Loucy (cell line): ENCODE data around the gene ALKBH7.

Source experiments
- H2AFZ ChIP-seq: fragments of 200-600 bp; sonication (generic); 2 replicates; pipeline ENCODE4 v1.6.0; 2016; ENCODE audit warnings: antibody characterized with exemption, mild to moderate bottlenecking, low read length, moderate library complexity
- H3F3A ChIP-seq: fragments of 200-600 bp; 2 replicates; pipeline ENCODE4 v1.6.0; 2016; ENCODE audit warnings: antibody characterized with exemption, low read depth, mild to moderate bottlenecking
- H3K27me3 ChIP-seq: fragments of 200-600 bp; sonication (generic); 2 replicates; pipeline ENCODE4 v1.6.1; 2014; ENCODE audit warnings: low read length, mild to moderate bottlenecking; ENCODE audit not compliant: insufficient read depth, poor library complexity, severe bottlenecking
- H3K36me3 ChIP-seq: fragments of 200-600 bp; sonication (generic); 2 replicates; pipeline ENCODE4 v1.6.1; 2016; ENCODE audit warnings: low read length; ENCODE audit not compliant: insufficient read depth
- H3K4me1 ChIP-seq: fragments of 200-600 bp; sonication (generic); 2 replicates; pipeline ENCODE4 v1.5.1; 2014; ENCODE audit warnings: low read length, mild to moderate bottlenecking; ENCODE audit not compliant: insufficient read depth, poor library complexity, severe bottlenecking
- H3K4me2 ChIP-seq: fragments of 200-600 bp; sonication (generic); 2 replicates; pipeline ENCODE4 v1.6.0; 2014; ENCODE audit warnings: antibody characterized with exemption, low read length, low read depth, mild to moderate bottlenecking; ENCODE audit not compliant: poor library complexity, severe bottlenecking
- H3K4me3 ChIP-seq: fragments of 200-600 bp; sonication (generic); 2 replicates; pipeline ENCODE4 v1.5.1; 2014; ENCODE audit warnings: low read length, mild to moderate bottlenecking, mixed read lengths; ENCODE audit not compliant: poor library complexity, severe bottlenecking
- H3K79me2 ChIP-seq: fragments of 200-600 bp; sonication (generic); 2 replicates; pipeline ENCODE4 v1.6.1; 2014; ENCODE audit warnings: low read length; ENCODE audit not compliant: insufficient read depth
- H3K9ac ChIP-seq: fragments of 200-600 bp; sonication (generic); 2 replicates; pipeline ENCODE4 v1.6.0; 2014; ENCODE audit warnings: mild to moderate bottlenecking, low read depth, low read length, moderate library complexity; ENCODE audit not compliant: poor library complexity, severe bottlenecking
- H3K9me2 ChIP-seq: fragments of 200-600 bp; sonication (generic); replicated peaks from 2 replicates; pipeline ENCODE4 v1.6.1; 2016; ENCODE audit warnings: low read depth, low read length, mixed read lengths
- H3K9me3 ChIP-seq: fragments of 200-600 bp; sonication (generic); 2 replicates; pipeline ENCODE4 v1.6.1; 2014; ENCODE audit warnings: mild to moderate bottlenecking, antibody characterized with exemption, low read length, low read depth; ENCODE audit not compliant: insufficient read depth
- H4K20me1 ChIP-seq: fragments of 200-600 bp; sonication (generic); 2 replicates; pipeline ENCODE4 v1.6.0; 2014; ENCODE audit warnings: antibody characterized with exemption, low read length, mild to moderate bottlenecking; ENCODE audit not compliant: insufficient read depth, poor library complexity, severe bottlenecking
- EZH2phosphoT487 ChIP-seq: fragments of 200-600 bp; IDR thresholded peaks from 2 replicates; pipeline ENCODE4 v1.6.1; 2018; ENCODE audit warnings: antibody characterized with exemption, mild to moderate bottlenecking, moderate library complexity, borderline replicate concordance
- TF ChIP-seq, protein P1 (sequence below): fragments of 200-600 bp; sonication (generic); conservative IDR thresholded peaks from 2 replicates; pipeline ENCODE4 v1.5.1; 2014; ENCODE audit warnings: mild to moderate bottlenecking, antibody characterized with exemption, low read length

Gene ALKBH7, protein sequence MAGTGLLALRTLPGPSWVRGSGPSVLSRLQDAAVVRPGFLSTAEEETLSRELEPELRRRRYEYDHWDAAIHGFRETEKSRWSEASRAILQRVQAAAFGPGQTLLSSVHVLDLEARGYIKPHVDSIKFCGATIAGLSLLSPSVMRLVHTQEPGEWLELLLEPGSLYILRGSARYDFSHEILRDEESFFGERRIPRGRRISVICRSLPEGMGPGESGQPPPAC

DNA sequence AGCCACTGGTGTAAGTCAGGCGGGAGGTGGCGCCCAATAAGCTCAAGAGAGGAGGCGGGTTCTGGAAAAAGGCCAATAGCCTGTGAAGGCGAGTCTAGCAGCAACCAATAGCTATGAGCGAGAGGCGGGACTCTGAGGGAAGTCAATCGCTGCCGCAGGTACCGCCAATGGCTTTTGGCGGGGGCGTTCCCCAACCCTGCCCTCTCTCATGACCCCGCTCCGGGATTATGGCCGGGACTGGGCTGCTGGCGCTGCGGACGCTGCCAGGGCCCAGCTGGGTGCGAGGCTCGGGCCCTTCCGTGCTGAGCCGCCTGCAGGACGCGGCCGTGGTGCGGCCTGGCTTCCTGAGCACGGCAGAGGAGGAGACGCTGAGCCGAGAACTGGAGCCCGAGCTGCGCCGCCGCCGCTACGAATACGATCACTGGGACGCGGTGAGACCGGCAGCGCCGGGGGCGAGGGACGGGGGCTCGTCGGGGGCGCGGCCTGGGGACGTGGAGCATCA is at the start of gene ALKBH7:
Gene ALKBH7 (plus strand): TSS at position 201 of the 502 bp plus-strand sequence. CDS start 27 bp downstream, at position 228.
- peaks cover 6% of the 10 kb centered on the region for H3K4me1 ChIP-seq
- peak within 1 kb of the TSS; percentile 96 for H3K4me2 ChIP-seq
- peaks cover 10% of the 10 kb centered on the region; the same call in 1 of the 2 replicates for H3K36me3 ChIP-seq
- no peaks in the 10 kb centered on the region for H3K79me2 ChIP-seq
- H2AFZ ChIP-seq, result peak within 1 kb of the TSS; percentile 85
- no peaks in the 10 kb centered on the region for H3K9me3 ChIP-seq
- H3K27me3 ChIP-seq, result no peaks in the 10 kb centered on the region
- no peaks in the 10 kb centered on the region for H3K9me2 ChIP-seq
- H3F3A ChIP-seq, result peaks cover 3% of the 10 kb centered on the region; the same call in 1 of the 2 replicates
- H3K9ac ChIP-seq, result peak within 1 kb of the TSS; percentile 95
- H4K20me1 ChIP-seq, result peaks cover 12% of the 10 kb centered on the region
- TF ChIP-seq EZH2phosphoT487, result no peak
- TF ChIP-seq, protein P1, sequence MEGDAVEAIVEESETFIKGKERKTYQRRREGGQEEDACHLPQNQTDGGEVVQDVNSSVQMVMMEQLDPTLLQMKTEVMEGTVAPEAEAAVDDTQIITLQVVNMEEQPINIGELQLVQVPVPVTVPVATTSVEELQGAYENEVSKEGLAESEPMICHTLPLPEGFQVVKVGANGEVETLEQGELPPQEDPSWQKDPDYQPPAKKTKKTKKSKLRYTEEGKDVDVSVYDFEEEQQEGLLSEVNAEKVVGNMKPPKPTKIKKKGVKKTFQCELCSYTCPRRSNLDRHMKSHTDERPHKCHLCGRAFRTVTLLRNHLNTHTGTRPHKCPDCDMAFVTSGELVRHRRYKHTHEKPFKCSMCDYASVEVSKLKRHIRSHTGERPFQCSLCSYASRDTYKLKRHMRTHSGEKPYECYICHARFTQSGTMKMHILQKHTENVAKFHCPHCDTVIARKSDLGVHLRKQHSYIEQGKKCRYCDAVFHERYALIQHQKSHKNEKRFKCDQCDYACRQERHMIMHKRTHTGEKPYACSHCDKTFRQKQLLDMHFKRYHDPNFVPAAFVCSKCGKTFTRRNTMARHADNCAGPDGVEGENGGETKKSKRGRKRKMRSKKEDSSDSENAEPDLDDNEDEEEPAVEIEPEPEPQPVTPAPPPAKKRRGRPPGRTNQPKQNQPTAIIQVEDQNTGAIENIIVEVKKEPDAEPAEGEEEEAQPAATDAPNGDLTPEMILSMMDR, result no peak
- peak within 1 kb of the TSS; percentile 85 for H3K4me3 ChIP-seq

DNA sequence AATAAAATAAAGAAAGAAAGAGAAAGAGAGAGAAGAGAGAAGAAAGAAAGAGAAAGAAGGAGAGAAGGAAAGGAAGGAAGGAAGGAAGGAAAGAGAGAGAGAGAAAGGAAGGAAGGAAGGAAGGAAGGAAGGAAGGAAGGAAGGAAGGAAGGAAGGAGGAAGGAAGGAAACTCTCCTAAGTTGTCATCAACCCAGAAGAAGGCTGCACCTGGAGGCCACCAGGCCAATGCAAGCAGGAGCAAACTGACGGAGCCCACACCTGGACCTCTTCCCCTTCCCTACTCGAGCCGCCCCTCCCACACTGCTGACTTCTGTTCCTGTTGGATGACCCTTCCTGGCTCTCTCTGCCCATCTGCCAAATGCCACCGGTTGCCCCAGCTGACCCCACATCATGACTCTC is 47.8 kb upstream of the ALKBH7 start:
- H3K4me3 ChIP-seq, result no peak overlapping the region
- H3K27me3 ChIP-seq, result no peaks in the 10 kb centered on the region
- no peaks in the 10 kb centered on the region for H3F3A ChIP-seq
- TF ChIP-seq, protein P1, result no peak
- TF ChIP-seq EZH2phosphoT487, result no peak
- no peak overlapping the region for H2AFZ ChIP-seq
- H3K9me2 ChIP-seq, result no peaks in the 10 kb centered on the region
- no peaks in the 10 kb centered on the region for H3K36me3 ChIP-seq
- H3K9me3 ChIP-seq, result no peaks in the 10 kb centered on the region
- no peaks in the 10 kb centered on the region for H3K79me2 ChIP-seq
- no peak overlapping the region for H3K9ac ChIP-seq
- no peaks in the 10 kb centered on the region for H4K20me1 ChIP-seq
- no peaks in the 10 kb centered on the region for H3K4me1 ChIP-seq
- H3K4me2 ChIP-seq, result no peak overlapping the region

DNA sequence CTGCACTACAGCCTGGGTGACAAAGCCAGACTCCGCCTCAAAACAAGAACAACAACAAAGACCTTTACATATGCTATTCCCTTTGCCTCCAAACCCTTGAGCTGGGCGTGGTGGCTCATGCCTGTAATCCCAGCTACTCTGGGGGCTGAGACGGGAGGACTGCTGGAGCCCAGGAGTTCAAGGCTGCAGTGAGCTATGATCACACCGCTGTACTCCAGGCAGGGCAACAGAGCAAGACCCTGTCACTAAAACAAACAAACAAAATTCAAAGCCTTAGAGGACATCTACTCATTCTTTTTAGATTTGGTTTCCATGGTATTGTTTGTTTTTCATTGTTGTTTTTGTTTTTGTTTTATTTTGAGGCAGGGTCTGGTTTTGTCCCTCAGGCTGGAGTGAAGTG is 47.0 kb upstream of the ALKBH7 start:
- Histone ChIP-seq H3K36me3 (no peaks in the 10 kb centered on the region), H4K20me1 (no peaks in the 10 kb centered on the region), H3K9ac (no peak overlapping the region), H2AFZ (no peak overlapping the region), H3K4me3 (no peak overlapping the region), H3K27me3 (no peaks in the 10 kb centered on the region), H3K79me2 (no peaks in the 10 kb centered on the region), H3K4me2 (no peak overlapping the region), H3K4me1 (no peaks in the 10 kb centered on the region), H3F3A (no peaks in the 10 kb centered on the region), H3K9me3 (no peaks in the 10 kb centered on the region), H3K9me2 (no peaks in the 10 kb centered on the region)
- TF ChIP-seq, protein P1, result no peak
- TF ChIP-seq EZH2phosphoT487, result no peak
